ENCODE data around the gene TTC27. TPM values are rescaled to one million over a fixed set of nuclear protein-coding genes. Genes with fewer than 3 reads are reported as not detected.

TTC27 gene
- total and polyA plus RNA-seq, 9 donors: 9.9 to 21.2 (median 15.3) TPM

- Histone ChIP-seq H3K4me3 (no peak overlapping the region), H3K27ac (no peak overlapping the region), H3K4me1 (ENCODE audit: insufficient read depth) (no peaks in the 10 kb centered on the region), H3K9me3 (peaks cover 4 to 5% of the 10 kb centered on the region in 2 donors), H3K27me3 (no peaks in the 10 kb centered on the region), H3K36me3 (no peaks in the 10 kb centered on the region)
- 64 to 86% (median 81%) methylated on average over 2 of the region's 2 CpGs for WGBS, 3 donors
- intact Hi-C loops (cut with DNase I): loop anchor here in 1 of 4 donors (10.0 kb wide), 1 partner anchor 1779 kb away; no protein-coding TSS in a partner anchor
- DNase-seq: no peak
- TF ChIP-seq CTCF (IDR thresholded peaks at IDR 0.05): no peak
- TF ChIP-seq EP300 (IDR thresholded peaks at IDR 0.05): no peak
- TF ChIP-seq POLR2A (IDR thresholded peaks at IDR 0.05): no peak
Observed at GRCh38 chr2:32783469-32783868, 155.6 kb downstream of the TTC27 start.

- H3K27me3 ChIP-seq: no peaks in the 10 kb centered on the region
- DNase-seq: no peak
- H3K9me3 ChIP-seq: peaks cover 4 to 5% of the 10 kb centered on the region in 2 donors
- intact Hi-C loops (cut with DNase I): loop anchor here in 1 of 4 donors (10.0 kb wide), 1 partner anchor 1779 kb away; no protein-coding TSS in a partner anchor
- no peaks in the 10 kb centered on the region for H3K36me3 ChIP-seq
- no peaks in the 10 kb centered on the region for H3K4me1 ChIP-seq (ENCODE audit: insufficient read depth)
- no peak for TF ChIP-seq EP300 (IDR thresholded peaks at IDR 0.05)
- no peak for TF ChIP-seq POLR2A (IDR thresholded peaks at IDR 0.05)
- TF ChIP-seq CTCF (IDR thresholded peaks at IDR 0.05): no peak
- no peak overlapping the region for H3K27ac ChIP-seq
- no peak overlapping the region for H3K4me3 ChIP-seq
- WGBS, 3 donors: 81 to 97% (median 92%) methylated on average over 4 of the region's 4 CpGs
Observed at GRCh38 chr2:32783933-32784332, 156.1 kb downstream of the TTC27 start.

- Histone ChIP-seq H3K4me1 (ENCODE audit: insufficient read depth) (no peaks in the 10 kb centered on the region), H3K4me3 (no peak overlapping the region), H3K36me3 (no peaks in the 10 kb centered on the region), H3K27ac (no peak overlapping the region), H3K9me3 (no peaks in the 10 kb centered on the region), H3K27me3 (no peaks in the 10 kb centered on the region)
- intact Hi-C loops (cut with DNase I): loop anchor here in 1 of 4 donors (10.0 kb wide), 1 partner anchor 1782 kb away; no protein-coding TSS in a partner anchor
- DNase-seq: no peak
- TF ChIP-seq POLR2A (IDR thresholded peaks at IDR 0.05) (no peak), EP300 (IDR thresholded peaks at IDR 0.05) (no peak), CTCF (IDR thresholded peaks at IDR 0.05) (no peak)
Observed at GRCh38 chr2:32787207-32787606, 159.4 kb downstream of the TTC27 start.

GRCh38 chr2:32788114-32788513 is 160.3 kb downstream of the TTC27 start:
- no peaks in the 10 kb centered on the region for H3K36me3 ChIP-seq
- no peak overlapping the region for H3K27ac ChIP-seq
- H3K27me3 ChIP-seq: no peaks in the 10 kb centered on the region
- no peaks in the 10 kb centered on the region for H3K4me1 ChIP-seq (ENCODE audit: insufficient read depth)
- intact Hi-C loops (cut with DNase I): loop anchor here in 1 of 4 donors (10.0 kb wide), 1 partner anchor 1783 kb away; no protein-coding TSS in a partner anchor
- TF ChIP-seq EP300 (IDR thresholded peaks at IDR 0.05) (no peak), CTCF (IDR thresholded peaks at IDR 0.05) (no peak), POLR2A (IDR thresholded peaks at IDR 0.05) (no peak)
- WGBS, 3 donors: 32 to 51% (median 40%) methylated on average over 1 of the region's 1 CpG
- no peak for DNase-seq
- no peaks in the 10 kb centered on the region for H3K9me3 ChIP-seq
- H3K4me3 ChIP-seq: no peak overlapping the region

Measured in ovary (tissue), 9 donors.